ENCODE measurements around the gene HSDL2.

The HSDL2 gene

GRCh38 chr9:112472996-112473395 is 93.1 kb downstream of the HSDL2 start:
- no peak for DNase-seq

- no peak for DNase-seq
Measured at GRCh38 chr9:112473986-112474385, 94.1 kb downstream of the HSDL2 start.

- DNase-seq, result no peak
Measured at GRCh38 chr9:112475318-112475717, 95.4 kb downstream of the HSDL2 start.

- no peak for DNase-seq
Measured at GRCh38 chr9:112477330-112477729, 97.4 kb downstream of the HSDL2 start.

- no peak for DNase-seq
Measured at GRCh38 chr9:112479221-112479620, 99.3 kb downstream of the HSDL2 start.

GRCh38 chr9:112484607-112485006 is 104.7 kb downstream of the HSDL2 start:
- no peak for DNase-seq

- no peak for DNase-seq
Measured at GRCh38 chr9:112485574-112485973, 105.7 kb downstream of the HSDL2 start.

- DNase-seq, result peak; percentile 82
Measured at GRCh38 chr9:112486221-112487007, 106.5 kb downstream of the HSDL2 start, which contains the start of gene KIAA1958. Gene KIAA1958, plus strand, starts transcription at chr9:112486827. Its CDS starts 87,254 bp downstream, at chr9:112574081.

- DNase-seq, result peak; percentile 63
Measured at GRCh38 chr9:112487008-112487798, 107.3 kb downstream of the HSDL2 start.

- DNase-seq, result no peak
Measured at GRCh38 chr9:112487799-112488340, 108.0 kb downstream of the HSDL2 start.

GRCh38 chr9:112489039-112489546 is 109.2 kb downstream of the HSDL2 start:
- DNase-seq, result no peak

- no peak for DNase-seq
Measured at GRCh38 chr9:112489876-112490666, 110.2 kb downstream of the HSDL2 start.

- DNase-seq, result no peak
Measured at GRCh38 chr9:112493393-112494137, 113.7 kb downstream of the HSDL2 start.

- DNase-seq, result no peak
Measured at GRCh38 chr9:112494153-112494552, 114.2 kb downstream of the HSDL2 start.

GRCh38 chr9:112495614-112496013 is 115.7 kb downstream of the HSDL2 start:
- DNase-seq, result no peak

GRCh38 chr9:112496074-112496722 is 116.3 kb downstream of the HSDL2 start:
- DNase-seq, result no peak

GRCh38 chr9:112500842-112501241 is 120.9 kb downstream of the HSDL2 start:
- DNase-seq, result no peak

- DNase-seq, result no peak
Measured at GRCh38 chr9:112501287-112501686, 121.4 kb downstream of the HSDL2 start.

GRCh38 chr9:112502175-112502946 is 122.5 kb downstream of the HSDL2 start:
- no peak for DNase-seq

- no peak for DNase-seq
Measured at GRCh38 chr9:112503170-112503569, 123.3 kb downstream of the HSDL2 start.

GRCh38 chr9:112505086-112505485 is 125.2 kb downstream of the HSDL2 start:
- DNase-seq, result no peak
